NCI-H774 (cell line): ENCODE data around the gene RGS12.
A peak's percentile ranks its signal among the peaks of the same experiment; 100 is the strongest.

Experiments
- DNase-seq: peaks from one replicate; lab custom pipeline; 2025; lab: John Stamatoyannopoulos, UW

The RGS12 gene, protein sequence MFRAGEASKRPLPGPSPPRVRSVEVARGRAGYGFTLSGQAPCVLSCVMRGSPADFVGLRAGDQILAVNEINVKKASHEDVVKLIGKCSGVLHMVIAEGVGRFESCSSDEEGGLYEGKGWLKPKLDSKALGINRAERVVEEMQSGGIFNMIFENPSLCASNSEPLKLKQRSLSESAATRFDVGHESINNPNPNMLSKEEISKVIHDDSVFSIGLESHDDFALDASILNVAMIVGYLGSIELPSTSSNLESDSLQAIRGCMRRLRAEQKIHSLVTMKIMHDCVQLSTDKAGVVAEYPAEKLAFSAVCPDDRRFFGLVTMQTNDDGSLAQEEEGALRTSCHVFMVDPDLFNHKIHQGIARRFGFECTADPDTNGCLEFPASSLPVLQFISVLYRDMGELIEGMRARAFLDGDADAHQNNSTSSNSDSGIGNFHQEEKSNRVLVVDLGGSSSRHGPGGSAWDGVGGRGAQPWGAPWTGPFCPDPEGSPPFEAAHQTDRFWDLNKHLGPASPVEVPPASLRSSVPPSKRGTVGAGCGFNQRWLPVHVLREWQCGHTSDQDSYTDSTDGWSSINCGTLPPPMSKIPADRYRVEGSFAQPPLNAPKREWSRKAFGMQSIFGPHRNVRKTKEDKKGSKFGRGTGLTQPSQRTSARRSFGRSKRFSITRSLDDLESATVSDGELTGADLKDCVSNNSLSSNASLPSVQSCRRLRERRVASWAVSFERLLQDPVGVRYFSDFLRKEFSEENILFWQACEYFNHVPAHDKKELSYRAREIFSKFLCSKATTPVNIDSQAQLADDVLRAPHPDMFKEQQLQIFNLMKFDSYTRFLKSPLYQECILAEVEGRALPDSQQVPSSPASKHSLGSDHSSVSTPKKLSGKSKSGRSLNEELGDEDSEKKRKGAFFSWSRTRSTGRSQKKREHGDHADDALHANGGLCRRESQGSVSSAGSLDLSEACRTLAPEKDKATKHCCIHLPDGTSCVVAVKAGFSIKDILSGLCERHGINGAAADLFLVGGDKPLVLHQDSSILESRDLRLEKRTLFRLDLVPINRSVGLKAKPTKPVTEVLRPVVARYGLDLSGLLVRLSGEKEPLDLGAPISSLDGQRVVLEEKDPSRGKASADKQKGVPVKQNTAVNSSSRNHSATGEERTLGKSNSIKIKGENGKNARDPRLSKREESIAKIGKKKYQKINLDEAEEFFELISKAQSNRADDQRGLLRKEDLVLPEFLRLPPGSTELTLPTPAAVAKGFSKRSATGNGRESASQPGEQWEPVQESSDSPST (N-terminal part only)

DNA sequence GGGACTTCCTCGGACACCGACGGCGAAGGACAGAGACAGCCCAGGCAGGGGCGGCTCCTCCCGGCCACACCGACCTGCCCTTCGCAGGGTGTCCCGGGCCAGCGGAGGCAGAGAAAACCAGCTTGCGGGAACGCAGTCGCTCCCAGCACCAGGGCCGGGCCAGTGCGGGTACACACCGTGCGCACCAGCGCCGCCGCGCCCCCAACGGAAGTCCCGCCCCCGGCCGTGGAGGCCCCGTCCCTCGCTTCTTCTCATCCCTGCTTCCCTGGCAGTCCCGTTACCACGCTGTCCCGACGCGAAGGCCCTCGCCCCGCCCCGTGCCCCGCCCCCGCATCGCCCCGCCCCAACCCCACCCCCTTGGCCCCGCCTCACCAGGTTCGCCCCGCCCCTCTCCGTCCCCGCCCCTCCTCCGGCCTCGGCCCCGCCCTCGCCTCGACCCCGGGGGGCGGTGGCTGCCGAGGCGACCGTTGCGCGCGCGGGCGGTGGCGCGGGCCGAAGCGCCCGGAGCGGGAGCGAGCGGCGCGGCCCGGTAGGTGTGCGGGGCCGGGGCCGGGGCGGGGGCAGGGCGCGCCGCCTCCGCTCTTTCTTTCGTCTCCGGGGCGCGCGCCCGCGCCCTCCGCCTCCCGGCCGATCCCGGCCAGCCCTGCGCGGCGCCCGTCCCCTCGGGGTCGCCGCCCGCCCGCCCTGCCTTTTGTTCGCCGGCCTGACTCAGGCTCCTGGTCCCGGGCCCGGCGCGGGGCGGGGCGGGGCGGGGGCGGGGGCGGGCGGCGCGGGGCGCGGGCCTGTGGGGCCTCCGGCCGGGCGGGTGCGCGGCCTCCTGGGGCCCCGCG, at the start of gene RGS12:
TSS of gene RGS12 (plus strand) at position 451 of the 830 bp plus-strand sequence. CDS start 23,150 bp downstream, outside the sequence.
- DNase-seq = peak; percentile 77

DNA sequence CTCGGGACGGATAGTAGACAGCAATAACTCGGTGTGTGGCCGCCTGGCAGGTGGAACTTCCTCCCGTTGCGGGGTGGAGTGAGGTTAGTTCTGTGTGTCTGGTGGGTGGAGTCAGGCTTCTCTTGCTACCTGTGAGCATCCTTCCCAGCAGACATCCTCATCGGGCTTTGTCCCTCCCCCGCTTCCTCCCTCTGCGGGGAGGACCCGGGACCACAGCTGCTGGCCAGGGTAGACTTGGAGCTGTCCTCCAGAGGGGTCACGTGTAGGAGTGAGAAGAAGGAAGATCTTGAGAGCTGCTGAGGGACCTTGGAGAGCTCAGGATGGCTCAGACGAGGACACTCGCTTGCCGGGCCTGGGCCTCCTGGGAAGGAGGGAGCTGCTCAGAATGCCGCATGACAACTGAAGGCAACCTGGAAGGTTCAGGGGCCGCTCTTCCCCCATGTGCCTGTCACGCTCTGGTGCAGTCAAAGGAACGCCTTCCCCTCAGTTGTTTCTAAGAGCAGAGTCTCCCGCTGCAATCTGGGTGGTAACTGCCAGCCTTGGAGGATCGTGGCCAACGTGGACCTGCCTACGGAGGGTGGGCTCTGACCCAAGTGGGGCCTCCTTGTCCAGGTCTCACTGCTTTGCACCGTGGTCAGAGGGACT, 49.6 kb upstream of the RGS12 start:
- no peak for DNase-seq

DNA sequence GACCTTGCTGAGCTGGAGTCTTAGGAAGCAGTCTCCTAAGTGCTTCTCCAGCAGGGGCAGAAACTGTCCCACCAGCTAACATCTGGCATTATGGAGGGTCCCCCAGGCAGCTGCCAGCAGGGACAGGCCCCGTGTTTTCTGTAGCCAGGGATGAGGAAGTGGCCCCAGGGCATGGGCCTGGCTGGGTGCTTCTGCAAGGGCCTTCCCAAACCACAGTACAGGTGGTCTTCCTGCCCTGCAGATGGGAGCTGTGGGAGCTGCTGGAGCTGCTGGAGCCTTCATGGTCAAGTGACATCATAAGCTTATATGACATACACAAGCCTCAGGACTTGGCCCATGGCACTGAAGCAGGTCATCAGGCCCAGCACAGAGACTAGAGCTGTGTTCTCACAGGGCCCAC, 48.8 kb upstream of the RGS12 start:
- no peak for DNase-seq

DNA sequence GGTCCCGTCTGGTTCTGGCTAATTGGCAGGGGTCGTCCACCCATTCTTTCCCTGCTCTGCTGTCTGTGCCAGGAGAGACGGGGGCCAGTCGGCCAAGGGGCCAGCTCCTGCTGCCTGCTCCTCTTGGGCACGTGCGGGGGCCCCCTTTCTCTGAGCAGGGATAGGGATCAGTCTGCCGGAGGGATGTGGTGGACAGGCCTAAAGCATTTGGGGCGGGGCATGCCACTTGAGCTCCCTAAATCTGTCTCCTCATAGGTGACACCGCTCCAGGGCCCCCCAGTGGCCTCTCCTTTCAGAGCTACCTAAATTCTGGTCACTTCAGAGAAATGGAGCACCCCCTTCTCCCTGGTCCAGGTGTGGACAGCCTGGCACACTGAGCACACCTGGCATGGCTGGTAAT, 48.1 kb upstream of the RGS12 start:
- DNase-seq = no peak

DNA sequence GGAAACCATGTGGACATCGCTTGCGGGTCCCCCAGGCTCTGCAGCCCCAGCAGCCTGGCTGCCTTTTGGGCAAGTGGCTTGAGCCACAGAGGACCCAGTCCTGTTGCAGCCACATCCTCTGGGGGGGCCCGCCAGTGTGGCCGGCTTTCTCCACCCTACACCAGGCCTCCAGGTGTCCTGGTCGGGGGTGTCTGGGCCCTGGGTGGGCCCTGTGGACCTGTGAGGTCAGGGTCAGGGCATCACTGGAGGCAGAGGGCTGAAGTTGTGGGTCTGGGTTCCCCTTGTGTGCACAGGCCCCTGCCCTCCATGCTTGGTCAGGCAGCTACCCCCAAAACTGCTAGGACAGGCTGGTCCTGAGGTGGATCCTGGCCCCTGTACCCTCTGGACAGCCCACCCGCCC, 47.1 kb upstream of the RGS12 start:
- DNase-seq = no peak

DNA sequence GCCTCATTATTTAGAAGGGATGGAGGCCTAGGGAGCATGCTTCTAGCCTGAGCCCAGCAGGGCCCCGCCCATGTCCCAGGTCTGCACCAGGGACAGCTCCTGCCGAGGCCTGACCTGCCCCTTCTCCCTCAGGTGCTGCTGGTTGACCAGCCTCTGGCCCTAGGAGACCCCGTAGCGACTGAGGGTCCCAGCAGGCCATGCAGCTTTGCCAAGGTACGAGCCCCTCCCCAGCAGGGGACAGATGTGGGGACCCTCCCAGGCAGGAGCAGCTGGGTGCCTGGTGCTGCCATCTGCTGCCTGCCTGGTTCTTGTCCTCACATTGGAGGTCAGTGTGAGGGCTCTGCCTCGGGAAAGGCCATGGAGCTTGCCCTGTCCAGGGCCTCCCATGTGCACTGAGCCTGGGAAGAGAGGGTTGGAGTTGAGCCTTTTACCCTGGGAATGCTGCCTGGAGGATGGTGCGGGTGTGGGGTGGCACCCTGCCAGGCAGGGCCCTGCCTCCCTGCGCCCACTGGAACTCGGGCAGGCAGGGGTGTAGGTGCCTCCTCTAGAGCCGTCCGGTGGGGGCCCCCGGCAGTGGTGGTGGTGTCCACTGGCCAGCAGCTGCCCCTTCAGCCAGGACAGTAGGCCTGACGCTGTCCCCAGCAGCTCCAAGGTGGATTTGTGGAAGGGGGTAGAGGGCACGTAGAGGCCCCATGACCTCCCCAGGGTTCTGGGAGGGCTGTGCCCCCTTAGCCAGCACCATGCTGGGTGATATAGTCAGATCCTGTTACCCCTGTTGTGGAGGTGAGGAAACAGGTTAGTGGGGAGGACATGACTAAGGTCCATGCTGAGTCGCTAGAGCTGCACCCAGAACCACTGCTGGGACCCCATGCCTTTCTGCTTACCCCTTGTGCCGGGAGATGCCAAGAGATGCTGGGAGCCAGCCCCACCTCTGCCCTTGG, 46.1 kb upstream of the RGS12 start:
- DNase-seq = no peak

DNA sequence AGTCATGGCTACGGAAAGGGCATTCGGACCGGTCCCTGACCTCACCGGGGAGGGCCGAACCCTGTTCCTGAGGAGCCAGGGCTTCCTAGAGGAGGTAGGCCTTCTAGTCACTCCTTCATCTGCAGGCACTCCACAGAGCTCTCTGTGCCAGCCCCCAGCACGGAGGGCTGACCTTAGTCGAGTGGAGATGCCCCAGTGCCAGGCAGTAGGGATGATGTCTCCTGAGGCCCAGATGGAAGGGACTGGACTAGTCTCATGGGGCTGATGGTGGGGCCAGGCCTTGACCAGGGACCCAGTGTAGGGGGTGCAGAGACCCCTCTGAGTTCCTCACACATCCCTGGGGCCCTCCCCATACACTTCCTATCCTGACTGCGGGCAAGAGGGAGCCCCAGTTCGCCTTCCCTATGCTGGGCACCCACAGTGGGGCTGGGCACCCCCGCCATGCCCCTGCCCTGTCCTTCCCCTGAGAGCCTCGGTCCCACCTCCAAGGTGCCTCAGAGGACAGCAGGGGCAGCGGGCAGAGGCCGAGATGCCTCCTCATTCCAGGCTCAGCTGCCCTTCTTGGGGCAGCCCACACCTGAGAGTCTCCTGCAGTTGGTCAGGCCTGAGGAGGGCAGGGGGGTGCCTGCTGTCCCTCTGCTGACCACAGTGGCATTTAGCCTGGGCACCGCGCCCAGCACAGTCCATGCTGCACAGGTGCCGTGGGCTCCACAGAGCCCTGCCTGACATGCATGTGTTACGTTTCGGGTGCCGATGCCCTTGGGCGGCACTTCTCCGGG, 45.2 kb upstream of the RGS12 start:
- DNase-seq = no peak

DNA sequence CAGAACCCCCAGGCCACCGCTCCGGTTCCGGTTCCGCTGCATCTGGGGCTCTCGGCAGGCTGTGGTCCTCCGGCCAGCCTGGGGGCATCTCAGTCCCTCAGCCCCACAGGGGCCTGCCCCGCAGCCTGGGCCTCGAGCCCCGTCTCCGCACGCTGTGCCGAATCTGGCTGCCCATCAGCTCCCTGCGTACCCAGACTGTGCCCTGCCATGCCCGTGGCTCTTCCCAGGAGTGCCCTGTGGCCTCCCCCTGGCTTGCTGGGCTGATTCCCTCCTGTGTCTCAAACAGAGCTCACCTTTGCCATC, 44.7 kb upstream of the RGS12 start:
- DNase-seq = no peak

DNA sequence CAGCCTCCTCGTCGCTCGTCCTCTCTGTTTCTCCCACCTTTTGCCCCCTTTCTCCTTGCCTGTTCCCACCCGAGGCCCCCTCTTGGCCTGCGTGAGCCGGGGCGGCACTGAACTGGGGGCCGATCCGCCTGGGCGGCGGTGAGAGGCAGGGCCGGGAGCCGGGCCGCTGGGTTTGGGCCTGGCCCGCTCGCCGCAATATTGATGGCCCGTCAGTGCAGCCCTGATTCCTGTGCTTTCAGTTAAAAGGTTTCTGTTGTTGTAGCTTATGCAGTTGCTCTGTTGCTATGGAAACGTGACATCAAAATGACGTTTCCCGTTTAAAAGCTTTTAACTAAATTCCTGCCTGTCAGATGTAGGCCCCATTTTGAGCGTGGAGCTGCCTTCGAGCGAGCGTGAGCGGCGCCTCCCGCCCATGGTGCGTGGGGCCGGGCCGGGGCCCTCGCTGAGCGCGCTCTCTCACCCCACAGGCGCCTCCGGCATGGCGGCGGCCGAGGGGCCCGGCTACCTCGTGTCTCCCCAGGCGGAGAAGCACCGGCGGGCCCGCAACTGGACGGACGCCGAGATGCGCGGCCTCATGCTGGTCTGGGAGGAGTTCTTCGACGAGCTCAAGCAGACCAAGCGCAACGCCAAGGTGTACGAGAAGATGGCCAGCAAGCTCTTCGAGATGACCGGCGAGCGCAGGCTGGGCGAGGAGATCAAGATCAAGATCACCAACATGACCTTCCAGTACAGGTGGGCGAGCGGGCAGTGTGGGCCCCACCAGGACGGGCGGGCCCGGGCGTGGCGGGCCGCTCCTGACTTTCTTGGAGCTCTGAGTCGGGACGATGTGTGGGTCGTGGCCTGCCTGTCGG, 43.8 kb upstream of the RGS12 start, which contains the start of gene MSANTD1:
TSS of gene MSANTD1 (plus strand) at position 349 of the 851 bp plus-strand sequence. CDS start at position 413, 64 bp downstream.
- no peak for DNase-seq

DNA sequence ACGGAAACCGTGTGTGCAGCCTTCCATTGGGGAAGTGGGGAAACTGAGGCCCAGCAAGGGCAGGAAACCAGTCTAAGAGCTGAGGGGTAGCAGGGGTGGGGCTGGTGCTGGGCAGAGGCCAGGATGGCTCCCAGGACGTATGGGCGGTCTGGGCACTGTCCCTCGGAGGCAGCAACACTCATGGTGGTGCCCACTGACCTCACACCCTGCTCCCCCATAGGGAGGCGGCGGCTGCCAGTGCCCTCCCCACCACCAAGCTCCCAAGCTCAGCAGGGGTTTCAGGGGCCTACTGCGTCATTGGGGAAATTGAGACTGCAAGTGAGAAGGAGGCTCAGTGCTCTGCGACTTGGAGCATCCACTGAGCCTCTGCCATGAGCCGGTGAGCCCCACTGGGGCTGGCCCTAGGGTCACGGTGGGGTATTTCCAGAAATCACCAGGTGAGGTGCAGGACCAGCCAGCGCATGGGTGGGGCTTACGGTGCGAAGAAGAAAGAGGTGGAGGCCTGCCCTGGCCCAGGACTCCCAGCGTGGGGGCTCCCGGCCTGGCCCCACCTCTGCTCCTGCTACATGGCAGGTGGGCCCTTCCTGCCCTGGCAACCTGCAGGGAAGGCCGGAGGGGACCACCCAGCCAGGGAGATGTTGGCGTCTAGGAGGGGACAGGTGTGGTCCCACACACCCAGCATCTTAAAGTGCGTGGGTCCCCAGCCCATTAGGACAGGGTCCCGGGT, 42.9 kb upstream of the RGS12 start:
- no peak for DNase-seq

DNA sequence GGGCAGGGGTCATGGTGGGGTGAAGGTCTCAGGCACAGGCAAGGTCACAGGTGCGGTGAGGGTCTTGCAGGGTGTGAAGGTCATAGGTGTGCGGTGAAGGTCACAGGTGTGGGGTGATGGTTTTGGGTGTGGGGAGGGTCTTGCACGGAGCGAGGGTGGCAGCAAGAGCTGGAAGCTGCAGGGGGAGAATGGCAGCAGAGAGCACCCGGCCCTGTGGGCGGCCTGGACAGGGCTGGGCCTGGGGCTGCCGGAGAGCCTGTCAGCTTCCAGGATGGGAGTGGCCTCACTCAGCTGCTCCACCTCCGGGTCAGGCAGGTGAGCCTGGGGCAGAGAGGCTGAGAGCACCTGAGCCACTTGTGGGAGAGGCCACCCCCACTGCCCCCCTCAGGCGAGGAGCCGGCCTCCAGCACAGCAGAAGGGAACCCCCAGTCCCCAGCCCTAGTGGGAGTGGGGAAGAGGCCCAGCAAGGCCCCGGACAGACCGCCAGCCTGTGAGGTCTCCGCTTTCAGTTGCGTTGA, 42.3 kb upstream of the RGS12 start:
- DNase-seq = no peak

DNA sequence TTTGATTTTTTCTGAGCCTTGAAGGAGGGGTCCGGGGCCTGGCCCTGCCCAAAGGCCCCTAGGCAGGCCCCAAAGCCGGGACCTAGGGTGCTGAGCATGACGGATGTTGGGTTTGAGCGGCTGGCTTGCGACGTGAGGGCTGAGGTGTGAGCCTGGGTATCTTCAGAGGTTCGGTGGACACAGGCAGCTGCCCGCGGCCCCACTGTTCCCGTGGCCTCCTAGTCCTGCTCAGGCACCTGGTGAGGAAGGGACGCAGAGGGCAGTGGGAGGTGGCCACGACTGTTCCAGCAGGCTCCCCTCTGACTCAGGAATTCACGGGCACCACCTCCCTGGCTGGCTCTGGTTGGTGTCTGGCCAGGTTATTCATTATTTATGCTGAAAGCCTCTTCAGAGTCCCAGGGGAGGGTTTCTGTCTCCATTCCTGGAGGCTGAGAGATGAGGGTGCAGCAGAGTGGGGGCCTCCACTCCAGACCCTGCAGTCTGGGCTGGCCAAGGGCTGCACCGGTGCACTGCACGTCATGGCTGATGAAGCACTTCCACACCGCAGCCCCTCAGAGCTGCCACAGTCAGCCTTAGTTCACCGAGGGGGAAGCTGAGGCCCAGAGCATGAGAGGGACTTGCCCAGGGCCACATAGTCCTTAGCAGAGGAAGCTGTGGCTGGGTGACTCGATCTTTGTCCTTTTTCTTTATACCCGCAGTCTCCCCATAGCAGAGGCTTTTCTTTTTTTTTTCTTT, 41.7 kb upstream of the RGS12 start:
- no peak for DNase-seq

DNA sequence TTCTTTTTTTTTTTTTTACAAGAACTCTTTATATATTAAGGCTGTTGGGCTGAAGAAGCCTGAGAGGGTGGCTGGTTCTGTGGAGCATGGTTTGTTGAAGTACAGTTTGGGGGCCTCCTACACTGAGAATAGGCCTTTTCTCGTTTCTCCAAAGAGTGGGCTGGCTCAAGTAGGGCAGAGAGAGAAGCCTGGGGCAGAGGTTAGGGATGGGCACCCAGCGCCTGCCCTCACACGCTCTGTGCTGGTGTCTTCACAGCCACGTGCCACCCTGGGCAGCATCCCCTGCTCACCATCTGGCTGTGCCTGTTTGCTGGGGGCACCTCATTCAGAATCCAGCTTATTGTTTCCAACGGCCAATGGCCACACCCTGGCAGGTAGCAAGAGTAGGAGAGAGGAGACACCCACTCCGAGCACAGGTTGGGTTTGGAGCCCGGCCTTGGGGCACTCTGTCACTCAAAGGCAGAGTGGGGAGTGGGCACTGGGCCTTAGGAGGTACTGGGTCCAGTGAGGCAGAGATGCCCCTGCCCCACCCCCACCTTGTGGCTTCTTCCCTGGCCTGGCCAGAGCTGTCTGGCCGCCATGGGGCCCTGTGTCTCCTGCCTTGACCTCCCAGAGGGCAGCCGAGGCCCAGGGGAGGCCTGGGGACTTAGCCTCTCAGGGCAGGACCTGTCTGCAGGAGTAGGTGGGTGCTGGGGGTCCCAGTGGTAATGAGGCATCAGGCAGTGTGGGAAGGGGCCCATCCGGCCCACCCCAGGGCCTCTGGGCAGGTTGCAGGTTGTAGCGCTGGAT, 40.9 kb upstream of the RGS12 start:
- no peak for DNase-seq

DNA sequence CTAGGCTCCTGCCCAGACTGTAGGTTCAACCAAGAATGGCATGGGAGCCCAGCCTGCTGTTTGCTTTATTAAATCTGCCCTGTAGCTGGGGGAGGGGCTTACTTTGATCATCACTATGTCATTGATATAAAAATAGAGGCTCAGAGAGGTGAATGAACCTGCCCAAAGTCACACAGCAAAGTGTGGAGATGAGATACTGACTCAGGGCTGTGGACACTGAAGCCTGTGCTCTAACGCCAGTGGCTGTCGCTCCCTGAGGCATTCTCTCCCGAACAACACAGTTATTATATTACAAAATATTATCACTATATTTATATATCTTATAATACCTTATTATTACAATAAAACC, 40.4 kb upstream of the RGS12 start:
- DNase-seq = no peak

DNA sequence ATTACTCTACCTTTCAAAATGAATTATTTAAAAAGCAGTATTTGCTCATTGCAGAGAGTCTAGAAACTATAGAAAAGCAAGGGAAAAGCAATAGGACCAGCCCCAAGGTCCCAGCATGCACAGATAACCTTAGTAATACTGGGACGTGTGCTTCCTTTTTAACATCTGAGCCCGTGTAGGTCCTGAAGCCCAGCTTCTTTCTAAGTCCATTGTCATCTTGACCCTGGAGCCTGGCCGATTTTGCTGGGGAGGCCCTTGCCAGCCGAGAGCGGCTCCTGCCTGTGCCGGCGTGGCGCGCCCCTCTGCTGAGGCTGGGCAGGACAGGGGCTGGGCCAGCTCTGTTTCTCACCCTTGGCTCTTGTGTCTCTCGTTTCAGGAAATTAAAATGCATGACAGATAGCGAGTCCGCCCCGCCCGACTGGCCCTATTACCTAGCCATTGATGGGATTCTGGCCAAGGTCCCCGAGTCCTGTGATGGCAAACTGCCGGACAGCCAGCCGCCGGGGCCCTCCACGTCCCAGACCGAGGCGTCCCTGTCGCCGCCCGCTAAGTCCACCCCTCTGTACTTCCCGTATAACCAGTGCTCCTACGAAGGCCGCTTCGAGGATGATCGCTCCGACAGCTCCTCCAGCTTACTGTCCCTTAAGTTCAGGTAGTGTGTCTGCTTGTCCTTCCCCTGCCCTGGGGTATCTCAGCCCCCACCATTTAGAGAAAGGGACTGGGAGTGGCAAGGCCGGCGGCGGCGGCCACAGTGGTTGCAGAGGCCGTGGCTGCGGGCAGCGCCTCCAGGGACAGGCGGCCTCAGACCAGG, 39.8 kb upstream of the RGS12 start:
- no peak for DNase-seq
